HepG2 (cell line): ENCODE data around the gene ZDHHC11. TPM values are rescaled to one million over a fixed set of nuclear protein-coding genes. Genes with fewer than 3 reads are reported as not detected.
A peak's percentile ranks its signal among the peaks of the same experiment; 100 is the strongest.

Experiments used
- ATAC-seq: fragments of 200-7000 bp; cut with Tn5 transposase; 3 replicates; pipeline ENCODE4 v1.9.1; 2020; ENCODE audit warnings: mild to moderate bottlenecking, moderate library complexity
- BruUV-seq: library from RNA; stranded (reverse); fragments of 400-500 nt; replicated peaks from 2 replicates; lab custom pipeline; 2021; lab: Mats Ljungman, UMichigan
- CTCF ChIA-PET: fragments of 300-600 bp; formaldehyde crosslinking; extraction: SDS; loops from one replicate; lab custom pipeline; 2021; ENCODE audit warnings: low total read pairs, inconsistent platforms, low intra/inter-chr PET ratio; lab: Yijun Ruan, JAX
- POLR2A ChIA-PET: fragments of 350-600 bp; sonication (Branson Sonifier 250); formaldehyde crosslinking; loops from one replicate; lab custom pipeline; 2020; ENCODE audit warnings: antibody characterized with exemption, inconsistent platforms; lab: Yijun Ruan, JAX
- DNase-seq: peaks from one replicate; pipeline ENCODE4 v3.0.0-alpha.2; 2015; ENCODE audit warnings: low spot score
- FAIRE-seq: peaks from 3 replicates; lab custom pipeline; 2011; peaks lifted over from hg19 to GRCh38; lab: Jason Lieb, UNC
- H2AFZ ChIP-seq: one replicate; pipeline ENCODE4 v1.6.1; 2011; ENCODE audit warnings: low read length, inconsistent platforms
- H3K27ac ChIP-seq: fragments of 300-600 bp; 3 replicates; pipeline ENCODE4 v1.8.0; 2011; ENCODE audit warnings: mixed run types, mild to moderate bottlenecking, mixed read lengths, low read length, inconsistent platforms; ENCODE audit not compliant: insufficient read depth; ENCODE audit errors: extremely low read length
- H3K27me3 ChIP-seq, 2 experiments: fragments of 200-600 bp in 1 of 2; 2 replicates in 1 of 2; 3 replicates in 1 of 2; pipeline versions ENCODE4 v1.6.0 to v1.8.0; 2011; ENCODE audit warnings: low read length in 2 of 2, mild to moderate bottlenecking in 2 of 2, moderate library complexity in 2 of 2, inconsistent platforms in 1 of 2; ENCODE audit not compliant: insufficient read depth in 2 of 2, control insufficient read depth in 1 of 2
- H3K36me3 ChIP-seq, 2 experiments: fragments of 200-600 bp in 1 of 2; replicated peaks in 1 of 2; 2 replicates in 1 of 2; 3 replicates in 1 of 2; pipeline versions ENCODE4 v1.5.1 to v1.8.0; 2011; ENCODE audit warnings: low read length in 2 of 2, inconsistent platforms in 1 of 2; ENCODE audit not compliant: insufficient read depth in 2 of 2, control insufficient read depth in 1 of 2
- H3K4me1 ChIP-seq: 2 replicates; pipeline ENCODE4 v1.5.1; 2012; ENCODE audit warnings: low read length, inconsistent platforms; ENCODE audit not compliant: insufficient read depth
- H3K4me2 ChIP-seq: 2 replicates; pipeline ENCODE4 v1.6.0; 2011; ENCODE audit warnings: low read depth, low read length, inconsistent platforms
- H3K4me3 ChIP-seq, 3 experiments: fragments of 200-600 bp in 1 of 3; sonication (generic), shearing (Covaris generic) in 1 of 3; replicated peaks in 1 of 3; 2 replicates each; pipeline ENCODE4 v1.5.1; 2011 to 2016; ENCODE audit warnings: low read length in 3 of 3, inconsistent platforms in 2 of 3, low read depth in 2 of 3, mild to moderate bottlenecking in 2 of 3, control low read depth in 1 of 3, mixed read lengths in 1 of 3; ENCODE audit not compliant: insufficient read depth in 1 of 3
- H3K79me2 ChIP-seq: one replicate; pipeline ENCODE4 v1.6.1; 2011; ENCODE audit warnings: low read length, inconsistent platforms; ENCODE audit not compliant: insufficient read depth
- H3K9ac ChIP-seq: 2 replicates; pipeline ENCODE4 v1.6.0; 2011; ENCODE audit warnings: mild to moderate bottlenecking, low read depth, low read length, inconsistent platforms; ENCODE audit not compliant: insufficient read depth
- H3K9me3 ChIP-seq: 2 replicates; pipeline ENCODE4 v1.5.1; 2012; ENCODE audit warnings: mild to moderate bottlenecking, low read length
- H4K20me1 ChIP-seq: 2 replicates; pipeline ENCODE4 v1.6.0; 2011; ENCODE audit warnings: inconsistent platforms, mild to moderate bottlenecking, low read length, moderate library complexity; ENCODE audit not compliant: insufficient read depth
- AGO2 ChIP-seq: fragments of 200-400 bp; formaldehyde crosslinking; optimal IDR thresholded peaks from 2 replicates; pipeline ENCODE3; 2017; ENCODE audit warnings: mild to moderate bottlenecking, low read depth, low read length, moderate library complexity
- GLI4 ChIP-seq: sonication (generic); formaldehyde crosslinking; IDR thresholded peaks from 2 replicates; pipeline ENCODE4 v1.5.1; 2020; ENCODE audit warnings: missing genetic modification reagents, mild to moderate bottlenecking, moderate library complexity, borderline replicate concordance
- POLR2G ChIP-seq: fragments of 200-400 bp; formaldehyde crosslinking; IDR thresholded peaks from 2 replicates; pipeline ENCODE4 v1.6.1; 2018; ENCODE audit warnings: mild to moderate bottlenecking, low read depth, low read length, moderate library complexity
- RBFOX2 ChIP-seq: fragments of 200-400 bp; formaldehyde crosslinking; IDR thresholded peaks from 2 replicates; pipeline ENCODE4 v1.6.1; 2017; ENCODE audit warnings: low read depth, mild to moderate bottlenecking, low read length
- ZNF354B ChIP-seq: sonication (generic); formaldehyde crosslinking; IDR thresholded peaks from 2 replicates; pipeline ENCODE4 v1.8.0; 2022; ENCODE audit warnings: mild to moderate bottlenecking, missing genetic modification reagents
- ZSCAN29 ChIP-seq: sonication (generic); formaldehyde crosslinking; conservative IDR thresholded peaks from 2 replicates; pipeline ENCODE4 v1.4.0; 2020; ENCODE audit warnings: mild to moderate bottlenecking, missing genetic modification reagents
- WGBS: methylation state at CpG from one replicate; pipeline ENCODE4 v1.1.6; 2017; ENCODE audit warnings: low lambda C conversion rate; 5-methylcytosine and 5-hydroxymethylcytosine counted together
- in situ Hi-C: cut with HindIII; loops from 2 replicates; pipeline ENCODE4 v1.10.0; 2017; ENCODE audit warnings: low pct_unique_long_range_greater_than_20kb; ENCODE audit not compliant: extremely low pct_ligation_motif_present
- intact Hi-C: fragments of 100-400 bp; cut with micrococcal nuclease; formaldehyde crosslinking; loops from one replicate; pipeline ENCODE4 v1.10.0; 2022; ENCODE audit not compliant: unreplicated experiment
- polyA plus RNA-seq, 8 experiments: library from polyadenylated mRNA; depleted of rRNA in 3 of 8; stranded (reverse) in 7 of 8; unstranded in 1 of 8; fragments of >200 nt; fragmentation: Illumina TruSeq in 4 of 8; extraction: Trizol in 4 of 8; gene quantifications; 2 replicates each; pipeline versions ENCODE4 v1.2.1 to v1.2.3, GENCODE V29; 2011 to 2016; ENCODE audit warnings: low read depth in 4 of 8, missing spikeins in 1 of 8, mixed read lengths in 1 of 8; ENCODE audit not compliant: insufficient read depth in 1 of 8
- total RNA-seq, 5 experiments: library from RNA; depleted of rRNA; stranded (reverse); fragments of >200 nt; fragmentation: Illumina TruSeq; extraction: Trizol; gene quantifications; 2 replicates each; pipeline ENCODE4 v1.2.3, GENCODE V29; 2016; ENCODE audit warnings: low read depth in 1 of 5
- TF ChIP-seq, protein P1 (sequence below): sonication (generic); formaldehyde crosslinking; IDR thresholded peaks from 2 replicates; pipeline ENCODE4 v1.4.0; 2020; ENCODE audit warnings: missing genetic modification reagents; ENCODE audit errors: not compliant biosample characterization

ZDHHC11 gene
- total and polyA plus RNA-seq, 2 of the 13 experiments (the other 11 are each of a cell fraction or from before 2014, with no cell fraction given), result 2.1 to 4.0 TPM

DNA sequence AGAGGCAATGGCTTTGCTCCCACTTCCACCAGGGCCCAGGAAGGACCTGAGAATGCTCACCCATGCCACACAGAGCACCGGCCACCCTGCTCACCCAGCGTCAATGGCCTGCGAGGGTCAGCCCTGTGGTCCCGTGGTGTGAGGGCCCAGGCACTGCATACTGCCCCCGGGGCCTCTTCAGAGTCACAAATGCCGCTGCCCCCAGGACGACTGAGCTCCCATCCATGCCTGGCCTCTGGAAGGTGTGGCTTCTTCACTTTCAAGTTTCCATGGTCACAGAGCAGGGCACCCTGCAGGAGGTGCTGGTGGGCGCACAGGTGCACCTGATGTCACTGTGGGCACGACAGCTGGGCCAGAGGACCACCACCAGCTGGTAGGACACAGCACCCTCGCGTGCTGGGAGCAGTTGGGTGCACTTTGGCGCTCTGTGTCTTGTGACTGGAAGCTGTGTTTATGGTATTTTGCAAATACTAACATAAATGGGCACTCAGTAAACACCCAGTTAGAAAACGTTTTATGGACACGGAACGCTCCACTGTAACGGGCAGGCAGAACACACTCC is 12.5 kb upstream of the ZDHHC11 start:
- CTCF ChIA-PET, result no interaction called here
- in situ Hi-C loops, result no loop called here
- no TSS peak for BruUV-seq
- POLR2A ChIA-PET, result no interaction called here
- H4K20me1 ChIP-seq, result no peaks in the 10 kb centered on the region
- ATAC-seq (no peak), DNase-seq (no peak), FAIRE-seq (no peak)
- no peaks in the 10 kb centered on the region for H3K9me3 ChIP-seq
- H3K4me2 ChIP-seq, result no peak overlapping the region
- H3K9ac ChIP-seq, result no peak overlapping the region
- H2AFZ ChIP-seq, result no peak overlapping the region
- H3K4me1 ChIP-seq, result peaks cover 13% of the 10 kb centered on the region
- H3K36me3 ChIP-seq, result peaks cover 17 to 43% of the 10 kb centered on the region in 2 experiments; a peak in 4 of 5 replicates
- no peak overlapping the region for H3K4me3 ChIP-seq
- no peaks in the 10 kb centered on the region for H3K79me2 ChIP-seq
- intact Hi-C loops, result no loop called here
- H3K27ac ChIP-seq, result no peak overlapping the region
- WGBS, result 98% methylated on average over 12 of the region's 16 CpGs
- no peaks in the 10 kb centered on the region for H3K27me3 ChIP-seq
- peak; percentile 22 for TF ChIP-seq AGO2
- TF ChIP-seq ZNF354B (CRISPR knock-in tag), result no peak

DNA sequence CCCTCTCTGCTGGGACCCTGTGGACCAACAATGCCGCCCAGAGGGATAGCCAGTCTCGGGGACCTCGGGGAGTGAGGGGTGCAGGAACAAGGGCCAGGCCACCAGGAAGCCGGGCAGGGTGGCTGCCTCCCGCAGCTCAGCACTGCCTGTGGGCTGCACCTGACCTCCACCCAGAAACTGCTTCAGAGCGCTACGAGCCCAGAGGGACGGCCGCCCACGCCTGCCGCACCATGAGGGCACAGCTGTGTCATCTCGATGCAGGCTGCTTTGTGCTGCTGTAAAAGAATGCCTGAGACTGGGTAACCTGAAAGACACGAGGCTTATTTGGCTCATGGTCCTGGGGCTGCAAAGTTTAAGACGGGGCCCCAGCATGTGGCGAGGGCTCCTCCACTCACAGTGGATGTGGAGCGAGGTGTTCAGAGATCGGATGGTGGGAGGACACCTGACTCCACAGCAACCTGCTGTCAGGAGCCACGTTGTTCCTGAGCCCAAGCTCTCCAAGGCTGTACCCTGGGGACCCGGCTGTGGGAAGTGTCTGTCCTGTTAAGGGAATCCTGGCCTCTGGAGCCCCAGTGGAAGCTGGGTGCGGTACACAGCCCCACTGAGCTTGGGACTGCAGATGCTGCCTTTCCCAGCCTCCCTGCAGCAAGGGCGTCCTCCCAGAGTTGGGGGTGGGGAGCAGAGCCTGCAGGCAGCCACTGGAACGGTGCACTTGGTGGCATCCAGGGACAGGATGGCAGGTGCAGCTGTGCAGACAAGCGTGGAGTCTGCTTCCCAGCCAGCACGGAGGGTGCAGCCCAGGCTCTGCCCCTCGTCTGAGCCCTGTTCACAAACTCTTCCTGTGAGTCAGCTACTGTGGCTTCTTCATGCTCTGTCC is 11.8 kb upstream of the ZDHHC11 start:
- no TSS peak for BruUV-seq
- peaks cover 10% of the 10 kb centered on the region for H3K4me1 ChIP-seq
- H3K79me2 ChIP-seq, result no peaks in the 10 kb centered on the region
- no peak for DNase-seq
- no peak overlapping the region for H3K9ac ChIP-seq
- no peaks in the 10 kb centered on the region for H3K27me3 ChIP-seq
- POLR2A ChIA-PET, result no interaction called here
- no peaks in the 10 kb centered on the region for H4K20me1 ChIP-seq
- H3K4me3 ChIP-seq, result no peak overlapping the region
- no peak overlapping the region for H3K4me2 ChIP-seq
- no peak for TF ChIP-seq ZSCAN29 (CRISPR knock-in tag)
- TF ChIP-seq RBFOX2, result 0 out of 2 replicates have a peak, but pooled peaks have one; percentile 29
- TF ChIP-seq POLR2G, result 0 out of 2 replicates have a peak, but pooled peaks have one; percentile 24
- TF ChIP-seq AGO2, result peak; percentile 6
- TF ChIP-seq GLI4, result no peak
- TF ChIP-seq, protein P1, sequence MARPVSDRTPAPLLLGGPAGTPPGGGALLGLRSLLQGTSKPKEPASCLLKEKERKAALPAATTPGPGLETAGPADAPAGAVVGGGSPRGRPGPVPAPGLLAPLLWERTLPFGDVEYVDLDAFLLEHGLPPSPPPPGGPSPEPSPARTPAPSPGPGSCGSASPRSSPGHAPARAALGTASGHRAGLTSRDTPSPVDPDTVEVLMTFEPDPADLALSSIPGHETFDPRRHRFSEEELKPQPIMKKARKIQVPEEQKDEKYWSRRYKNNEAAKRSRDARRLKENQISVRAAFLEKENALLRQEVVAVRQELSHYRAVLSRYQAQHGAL (CRISPR knock-in tag), result no peak
- TF ChIP-seq, all 625 proteins: peak for 3
- intact Hi-C loops, result no loop called here
- FAIRE-seq, result no peak
- Histone ChIP-seq H3K9me3 (no peaks in the 10 kb centered on the region), H2AFZ (no peak overlapping the region), H3K36me3 (peaks cover 13 to 36% of the 10 kb centered on the region in 2 experiments; a peak in 4 of 5 replicates), H3K27ac (no peak overlapping the region)
- in situ Hi-C loops, result no loop called here
- WGBS, result 92% methylated on average over 15 of the region's 25 CpGs
- ATAC-seq, result no peak; the same call in 2 of the 3 replicates
- CTCF ChIA-PET, result no interaction called here
